ENCODE data around the gene XRCC1.

The XRCC1 gene

DNA sequence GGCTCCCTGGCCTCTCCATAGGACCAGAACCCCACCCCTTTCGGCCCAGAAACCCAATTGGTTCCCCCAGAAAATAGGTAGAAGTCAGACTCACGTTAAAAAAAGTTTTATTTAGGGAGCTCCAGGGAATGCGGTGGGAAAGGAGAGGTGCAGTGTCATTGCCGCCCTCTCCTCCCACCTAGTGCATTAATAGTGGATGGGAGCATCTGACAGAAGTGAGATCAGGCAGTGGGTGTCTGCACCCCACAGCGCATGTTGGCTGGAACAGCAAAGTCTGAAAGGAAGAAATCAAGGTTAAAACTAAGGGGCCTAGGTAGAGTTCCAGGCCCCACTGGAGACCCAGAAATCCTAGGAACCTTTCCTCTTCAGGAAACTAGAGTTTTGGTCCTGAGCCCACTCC, 68.7 kb downstream of the XRCC1 start:
- H3K4me3 ChIP-seq (ENCODE audit: low read length) = no peak overlapping the region
- H3K36me3 ChIP-seq (ENCODE audit: insufficient read depth, low read length) = peaks cover 14% of the 10 kb centered on the region
- no peaks in the 10 kb centered on the region for H3K4me1 ChIP-seq (ENCODE audit: insufficient read depth, low read length)
- 96% methylated on average over 4 of the region's 5 CpGs for WGBS
- H3K9me3 ChIP-seq (ENCODE audit: insufficient read depth, low read depth, low read length) = no peaks in the 10 kb centered on the region
- peaks cover 13% of the 10 kb centered on the region for H3K27me3 ChIP-seq (ENCODE audit: insufficient read depth, low read length)
- H3K9ac ChIP-seq (ENCODE audit: low read depth, low read length) = no peak overlapping the region
- H3K27ac ChIP-seq (ENCODE audit: low read depth, low read length) = no peak overlapping the region

DNA sequence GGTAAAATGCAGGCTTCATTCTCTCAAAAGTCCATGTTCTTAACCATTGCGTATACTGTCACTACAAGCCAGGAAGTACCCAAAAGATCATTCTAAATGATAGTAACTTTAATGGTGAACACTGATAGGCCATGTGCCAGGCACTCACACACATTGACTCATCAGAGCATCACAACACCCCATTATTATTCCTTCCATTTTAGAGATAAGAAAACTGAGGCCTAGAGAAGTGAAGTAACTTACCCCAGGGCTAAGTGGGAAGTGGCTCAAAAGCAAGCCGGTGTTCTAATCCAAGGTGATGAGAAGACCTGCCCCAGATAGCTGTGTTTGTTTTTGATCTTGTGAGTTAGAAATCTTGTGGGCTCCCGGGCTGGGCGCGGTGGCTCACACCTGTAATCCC, 69.4 kb downstream of the XRCC1 start:
- no peak overlapping the region for H3K4me3 ChIP-seq (ENCODE audit: low read length)
- WGBS = 96% methylated on average over 5 of the region's 5 CpGs
- H3K9me3 ChIP-seq (ENCODE audit: insufficient read depth, low read depth, low read length) = no peaks in the 10 kb centered on the region
- H3K27ac ChIP-seq (ENCODE audit: low read depth, low read length) = no peak overlapping the region
- peaks cover 13% of the 10 kb centered on the region for H3K27me3 ChIP-seq (ENCODE audit: insufficient read depth, low read length)
- H3K4me1 ChIP-seq (ENCODE audit: insufficient read depth, low read length) = no peaks in the 10 kb centered on the region
- H3K36me3 ChIP-seq (ENCODE audit: insufficient read depth, low read length) = peaks cover 9% of the 10 kb centered on the region
- no peak overlapping the region for H3K9ac ChIP-seq (ENCODE audit: low read depth, low read length)

DNA sequence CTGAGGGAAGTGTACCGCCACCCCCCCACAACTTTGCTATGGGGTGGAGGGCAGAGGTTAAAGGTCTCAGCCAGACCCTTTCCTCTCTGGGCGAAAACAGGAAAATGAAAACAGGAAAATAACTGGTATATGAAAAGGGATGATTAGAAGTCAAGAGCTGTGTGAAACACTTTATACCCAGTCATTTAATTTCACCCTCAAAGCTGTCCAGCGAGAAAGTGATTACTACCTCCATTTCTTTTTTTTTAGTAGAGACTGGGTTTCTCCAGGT, 70.2 kb downstream of the XRCC1 start:
- H3K4me3 ChIP-seq (ENCODE audit: low read length) = peak overlapping the region; percentile 70
- H3K4me1 ChIP-seq (ENCODE audit: insufficient read depth, low read length) = no peaks in the 10 kb centered on the region
- peaks cover 13% of the 10 kb centered on the region for H3K27me3 ChIP-seq (ENCODE audit: insufficient read depth, low read length)
- no peaks in the 10 kb centered on the region for H3K9me3 ChIP-seq (ENCODE audit: insufficient read depth, low read depth, low read length)
- H3K36me3 ChIP-seq (ENCODE audit: insufficient read depth, low read length) = 0 out of 2 replicates have a peak, but pooled peaks cover 5% of the 10 kb centered on the region
- H3K27ac ChIP-seq (ENCODE audit: low read depth, low read length) = no peak overlapping the region
- H3K9ac ChIP-seq (ENCODE audit: low read depth, low read length) = no peak overlapping the region
- WGBS = 88% methylated on average over 1 of the region's 3 CpGs

DNA sequence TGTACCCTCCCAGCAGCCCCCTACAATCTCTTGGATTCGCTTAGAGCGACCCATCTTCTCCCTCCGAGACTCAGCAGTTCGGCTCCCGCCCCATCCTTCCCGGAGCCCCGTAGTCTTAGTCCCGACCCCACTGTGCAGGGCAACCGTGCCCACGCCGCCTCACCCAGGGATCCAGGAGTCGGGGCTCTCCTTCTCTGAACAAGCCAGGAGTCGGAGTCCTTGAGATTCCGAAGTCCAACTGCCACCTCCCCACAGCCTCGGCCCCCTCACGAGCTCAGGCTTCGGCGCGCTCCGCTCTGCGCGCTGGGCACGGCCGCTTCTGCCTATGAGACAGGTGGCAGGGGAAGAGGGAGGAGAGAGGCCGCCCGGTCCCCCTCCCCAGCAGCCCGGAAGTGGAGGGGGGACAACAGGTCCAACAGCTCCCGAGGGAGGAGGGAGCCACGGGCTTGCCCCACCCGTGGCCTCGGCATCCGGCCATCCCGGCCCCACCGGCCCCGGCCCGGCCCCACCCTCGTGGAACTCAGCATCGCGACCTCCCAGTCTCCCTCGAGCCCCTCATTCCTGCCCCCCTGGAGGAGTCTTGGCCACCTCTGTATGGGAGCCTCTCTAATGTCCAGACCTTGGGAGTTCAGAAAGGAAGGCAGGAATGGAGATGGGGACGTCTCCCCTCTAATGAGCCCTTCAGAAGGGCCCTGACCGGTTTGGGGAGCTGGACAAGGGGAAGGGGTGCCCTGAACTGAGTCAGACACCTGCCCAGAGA, 70.7 kb downstream of the XRCC1 start, which contains the start of gene PHLDB3:
Gene PHLDB3 (minus strand): TSS at position 321 of the 760 bp plus-strand sequence. CDS start 628 bp downstream, outside the sequence.
- H3K4me1 ChIP-seq (ENCODE audit: insufficient read depth, low read length) = no peaks in the 10 kb centered on the region
- 4% methylated on average over 41 of the region's 42 CpGs for WGBS
- 0 out of 2 replicates have a peak, but pooled peaks cover 5% of the 10 kb centered on the region for H3K36me3 ChIP-seq (ENCODE audit: insufficient read depth, low read length)
- H3K9me3 ChIP-seq (ENCODE audit: insufficient read depth, low read depth, low read length) = no peaks in the 10 kb centered on the region
- H3K27ac ChIP-seq (ENCODE audit: low read depth, low read length) = no peak within 1 kb of the TSS
- H3K4me3 ChIP-seq (ENCODE audit: low read length) = peak within 1 kb of the TSS; percentile 70
- peak within 1 kb of the TSS; percentile 70 for H3K9ac ChIP-seq (ENCODE audit: low read depth, low read length)
- H3K27me3 ChIP-seq (ENCODE audit: insufficient read depth, low read length) = peaks cover 13% of the 10 kb centered on the region

DNA sequence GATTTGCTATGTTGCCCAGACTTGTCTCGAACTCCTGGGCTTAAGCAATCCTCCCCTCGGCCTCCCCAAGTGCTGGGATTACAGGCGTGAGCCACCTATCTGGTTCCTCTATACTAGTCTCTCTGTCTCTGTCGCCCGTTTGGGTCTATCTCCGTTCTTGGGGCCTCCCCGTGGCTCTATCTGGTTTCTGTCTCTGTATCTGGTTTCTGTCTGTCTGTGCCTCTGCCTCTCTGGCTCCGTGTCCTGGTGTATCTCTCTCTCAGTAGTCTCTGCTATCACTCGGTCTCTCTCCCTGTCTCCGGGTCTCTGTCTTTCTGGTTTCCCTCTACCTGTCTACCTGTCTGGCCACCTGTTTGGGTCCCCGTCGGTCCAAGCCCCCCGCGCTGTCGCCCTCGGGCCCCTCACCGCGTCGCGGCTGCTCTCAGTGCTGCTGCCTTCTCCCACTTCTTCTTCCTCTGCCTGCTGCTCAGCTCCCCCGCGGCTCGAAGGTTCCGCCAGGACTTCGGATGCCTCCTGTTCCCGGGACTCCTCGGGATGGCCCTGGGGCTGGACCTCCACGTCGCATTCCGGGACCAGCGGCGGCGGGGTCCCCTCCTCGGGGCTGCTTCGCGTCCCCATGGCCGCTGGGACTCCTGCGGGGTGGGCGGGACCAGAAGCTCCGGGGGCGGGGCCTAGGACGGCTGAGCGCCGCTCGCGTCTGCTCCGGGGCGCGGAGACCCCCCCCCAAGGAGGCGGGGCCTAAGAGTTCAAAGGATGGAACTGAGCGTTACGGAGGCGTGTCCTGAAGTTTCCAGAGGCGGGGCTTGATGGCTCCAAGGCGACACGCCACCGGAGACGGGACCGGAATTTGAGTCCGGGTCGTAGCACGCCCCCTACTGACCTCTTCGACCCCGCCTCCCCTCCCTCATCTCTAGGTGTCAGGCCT, 71.6 kb downstream of the XRCC1 start:
- Histone ChIP-seq H3K4me1 (ENCODE audit: insufficient read depth, low read length) (no peaks in the 10 kb centered on the region), H3K27ac (ENCODE audit: low read depth, low read length) (no peak overlapping the region), H3K4me3 (ENCODE audit: low read length) (peak overlapping the region; percentile 70), H3K27me3 (ENCODE audit: insufficient read depth, low read length) (peaks cover 13% of the 10 kb centered on the region), H3K9me3 (ENCODE audit: insufficient read depth, low read depth, low read length) (no peaks in the 10 kb centered on the region), H3K9ac (ENCODE audit: low read depth, low read length) (peak overlapping the region; percentile 70), H3K36me3 (ENCODE audit: insufficient read depth, low read length) (0 out of 2 replicates have a peak, but pooled peaks cover 3% of the 10 kb centered on the region)
- 4% methylated on average over 64 of the region's 64 CpGs for WGBS

DNA sequence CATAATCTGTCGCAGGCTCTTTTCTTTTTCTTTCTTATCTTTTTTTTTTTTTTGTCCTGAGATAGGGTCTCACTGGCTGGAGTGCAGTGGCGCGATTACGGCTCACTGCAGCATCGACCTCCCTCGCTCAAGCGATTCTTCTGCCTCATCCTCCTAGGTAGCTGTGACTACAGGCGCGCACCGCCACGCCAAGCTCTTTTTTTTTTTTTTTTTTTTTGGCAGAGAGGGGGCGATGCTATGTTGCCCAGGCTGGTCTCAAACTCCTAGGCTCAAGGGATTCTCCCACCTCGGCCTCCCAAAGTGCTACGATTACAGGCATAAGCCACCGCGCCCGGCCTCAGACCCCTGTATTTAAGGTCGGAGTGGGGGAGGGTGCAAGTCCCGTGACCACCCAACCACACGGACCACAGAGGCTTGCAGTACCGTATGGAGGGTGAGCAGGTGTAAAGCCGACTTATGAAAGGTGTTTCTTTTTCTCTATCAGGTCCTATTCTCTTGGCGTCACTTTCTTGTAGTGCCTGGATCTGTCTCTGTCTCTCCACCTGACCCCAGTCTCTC, 72.8 kb downstream of the XRCC1 start:
- Histone ChIP-seq H3K36me3 (ENCODE audit: insufficient read depth, low read length) (0 out of 2 replicates have a peak, but pooled peaks cover 3% of the 10 kb centered on the region), H3K9ac (ENCODE audit: low read depth, low read length) (no peak overlapping the region), H3K9me3 (ENCODE audit: insufficient read depth, low read depth, low read length) (no peaks in the 10 kb centered on the region), H3K4me3 (ENCODE audit: low read length) (no peak overlapping the region), H3K27ac (ENCODE audit: low read depth, low read length) (no peak overlapping the region), H3K27me3 (ENCODE audit: insufficient read depth, low read length) (peaks cover 13% of the 10 kb centered on the region), H3K4me1 (ENCODE audit: insufficient read depth, low read length) (no peaks in the 10 kb centered on the region)
- WGBS = 96% methylated on average over 23 of the region's 23 CpGs

DNA sequence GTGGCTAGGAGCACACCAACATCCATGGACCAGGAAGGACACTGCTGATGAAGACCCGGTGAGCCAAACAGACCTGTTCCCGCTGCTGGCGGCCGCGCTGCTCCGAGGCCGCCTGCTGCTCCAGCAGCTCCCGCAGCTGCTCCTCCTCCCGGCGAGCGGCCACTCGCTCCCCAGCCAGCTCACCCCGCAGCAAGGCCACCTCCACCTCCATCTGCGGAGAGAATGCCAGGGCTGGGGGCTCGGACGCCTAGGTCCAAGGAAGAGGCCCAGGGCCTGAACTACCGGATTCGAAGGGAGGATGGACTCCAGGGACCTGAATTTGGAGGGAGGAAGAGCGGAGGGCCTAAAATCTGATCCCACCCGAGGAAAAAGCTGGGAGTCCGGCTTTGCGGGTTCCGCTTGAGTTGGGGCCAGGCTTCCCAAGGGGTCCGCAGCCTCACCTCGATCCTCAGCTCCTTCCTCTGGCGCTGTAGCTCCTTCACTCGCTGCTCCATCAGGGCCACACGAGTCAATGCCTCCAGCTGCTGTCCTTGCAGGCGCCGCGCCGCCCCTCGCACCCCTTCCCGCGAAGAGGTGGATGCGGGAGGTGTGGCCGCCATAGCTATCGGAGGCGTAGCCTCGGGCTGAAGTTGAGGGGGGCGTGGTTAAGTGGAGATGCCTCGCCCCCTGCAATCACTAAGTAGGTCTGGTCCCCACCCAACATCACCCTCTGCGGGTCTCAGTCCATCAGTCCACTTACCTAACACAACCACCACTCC, 73.5 kb downstream of the XRCC1 start:
- H3K9ac ChIP-seq (ENCODE audit: low read depth, low read length) = no peak overlapping the region
- H3K27me3 ChIP-seq (ENCODE audit: insufficient read depth, low read length) = peaks cover 13% of the 10 kb centered on the region
- no peaks in the 10 kb centered on the region for H3K4me1 ChIP-seq (ENCODE audit: insufficient read depth, low read length)
- peaks cover 3% of the 10 kb centered on the region; the same call in 1 of the 2 replicates for H3K36me3 ChIP-seq (ENCODE audit: insufficient read depth, low read length)
- H3K27ac ChIP-seq (ENCODE audit: low read depth, low read length) = no peak overlapping the region
- 79% methylated on average over 42 of the region's 43 CpGs for WGBS
- no peaks in the 10 kb centered on the region for H3K9me3 ChIP-seq (ENCODE audit: insufficient read depth, low read depth, low read length)
- peak overlapping the region; percentile 37 for H3K4me3 ChIP-seq (ENCODE audit: low read length)

DNA sequence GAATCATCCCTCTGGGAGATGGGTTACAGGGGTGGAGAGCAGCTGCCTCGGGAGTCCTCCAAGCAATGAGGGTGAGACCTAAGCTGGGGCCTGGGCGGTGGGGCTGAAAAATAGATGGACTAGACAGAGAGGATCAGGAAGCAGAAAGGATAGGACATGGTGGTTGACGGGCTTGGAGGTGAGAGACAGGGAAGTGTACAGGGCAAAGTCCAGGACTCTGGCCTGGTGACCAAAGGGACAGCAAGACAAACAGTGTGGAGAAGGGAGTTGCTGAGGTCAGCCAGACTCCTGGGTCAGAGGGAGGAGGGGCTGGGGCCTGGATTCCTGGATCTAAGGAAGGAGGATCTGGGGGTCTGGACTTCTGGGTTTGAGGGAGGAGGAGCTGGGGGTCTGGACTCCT, 76.3 kb downstream of the XRCC1 start:
- Histone ChIP-seq H3K27ac (ENCODE audit: low read depth, low read length) (no peak overlapping the region), H3K4me3 (ENCODE audit: low read length) (no peak overlapping the region), H3K9ac (ENCODE audit: low read depth, low read length) (no peak overlapping the region), H3K4me1 (ENCODE audit: insufficient read depth, low read length) (no peaks in the 10 kb centered on the region), H3K9me3 (ENCODE audit: insufficient read depth, low read depth, low read length) (no peaks in the 10 kb centered on the region), H3K36me3 (ENCODE audit: insufficient read depth, low read length) (peaks cover 3% of the 10 kb centered on the region; the same call in 1 of the 2 replicates), H3K27me3 (ENCODE audit: insufficient read depth, low read length) (peaks cover 13% of the 10 kb centered on the region)
- 89% methylated on average over 3 of the region's 3 CpGs for WGBS

DNA sequence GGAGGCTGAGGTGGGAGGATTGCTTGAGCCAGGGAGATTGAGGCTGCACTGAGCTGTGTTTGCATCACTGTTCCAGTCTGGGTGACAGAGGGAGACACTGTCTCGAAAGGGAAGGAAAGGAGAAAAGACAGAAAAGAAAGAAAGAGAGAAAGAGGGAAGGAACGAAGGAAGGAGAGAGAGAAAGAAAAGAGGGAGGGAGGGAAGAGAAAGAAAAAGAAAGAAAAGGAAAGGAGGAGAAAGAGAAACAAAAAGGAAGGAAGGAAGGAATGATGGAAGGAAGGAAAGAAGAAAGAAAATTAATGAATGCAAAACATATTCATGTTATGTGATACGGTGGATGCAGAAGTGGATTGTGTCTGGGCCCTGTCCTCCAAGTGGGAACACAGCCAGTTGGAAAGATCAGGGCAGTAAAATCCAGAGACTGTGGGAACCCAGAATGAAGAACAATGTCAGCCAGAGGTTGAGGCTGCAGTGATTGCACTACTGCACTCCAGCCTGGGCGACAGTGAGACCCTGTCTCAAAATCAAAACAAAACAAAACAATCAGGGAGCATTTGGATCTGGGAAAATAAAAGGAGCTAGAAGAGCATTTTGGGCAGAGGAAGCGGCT, 77.0 kb downstream of the XRCC1 start:
- peaks cover 7% of the 10 kb centered on the region for H3K27me3 ChIP-seq (ENCODE audit: insufficient read depth, low read length)
- H3K4me1 ChIP-seq (ENCODE audit: insufficient read depth, low read length) = no peaks in the 10 kb centered on the region
- no peak overlapping the region for H3K4me3 ChIP-seq (ENCODE audit: low read length)
- 93% methylated on average over 5 of the region's 5 CpGs for WGBS
- H3K9me3 ChIP-seq (ENCODE audit: insufficient read depth, low read depth, low read length) = no peaks in the 10 kb centered on the region
- no peak overlapping the region for H3K9ac ChIP-seq (ENCODE audit: low read depth, low read length)
- H3K36me3 ChIP-seq (ENCODE audit: insufficient read depth, low read length) = peaks cover 3% of the 10 kb centered on the region; the same call in 1 of the 2 replicates
- H3K27ac ChIP-seq (ENCODE audit: low read depth, low read length) = no peak overlapping the region

DNA sequence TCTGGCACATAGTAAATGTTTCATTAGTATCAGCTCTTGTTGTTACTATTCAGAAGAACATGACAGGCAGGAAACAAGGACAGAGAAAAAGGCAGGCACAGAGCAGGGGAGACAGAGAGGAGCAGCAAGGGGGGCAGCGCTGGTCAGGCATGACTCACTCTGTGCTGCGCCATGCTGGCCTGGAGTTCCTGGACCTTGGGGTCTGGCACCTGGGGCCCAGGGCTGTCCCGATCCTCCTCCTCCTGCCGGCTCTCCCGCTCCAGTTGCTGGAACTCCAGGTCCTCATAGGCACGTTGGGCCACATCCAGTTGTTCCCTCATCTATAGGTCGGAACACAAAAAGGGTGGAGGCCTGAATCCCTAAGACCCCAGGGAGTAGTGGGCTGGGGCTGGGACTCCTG, 78.4 kb downstream of the XRCC1 start:
- peaks cover 3% of the 10 kb centered on the region; the same call in 1 of the 2 replicates for H3K36me3 ChIP-seq (ENCODE audit: insufficient read depth, low read length)
- H3K4me3 ChIP-seq (ENCODE audit: low read length) = no peak overlapping the region
- no peaks in the 10 kb centered on the region for H3K27me3 ChIP-seq (ENCODE audit: insufficient read depth, low read length)
- no peaks in the 10 kb centered on the region for H3K9me3 ChIP-seq (ENCODE audit: insufficient read depth, low read depth, low read length)
- 94% methylated on average over 7 of the region's 7 CpGs for WGBS
- no peaks in the 10 kb centered on the region for H3K4me1 ChIP-seq (ENCODE audit: insufficient read depth, low read length)
- no peak overlapping the region for H3K27ac ChIP-seq (ENCODE audit: low read depth, low read length)
- H3K9ac ChIP-seq (ENCODE audit: low read depth, low read length) = no peak overlapping the region

All from HUES64 (cell line).